GM12892 (cell line): Measurements from ENCODE around the gene ZMYND8.

Source experiments
- POLR2A ChIP-seq: IDR thresholded peaks from 2 replicates; pipeline ENCODE4 v1.6.1; 2011; ENCODE audit warnings: low read depth, low read length, control low read depth
- TAF1 ChIP-seq: IDR thresholded peaks from 2 replicates; pipeline ENCODE4 v1.6.1; 2011; ENCODE audit warnings: low read depth, mild to moderate bottlenecking, control low read depth, low read length, borderline replicate concordance

DNA sequence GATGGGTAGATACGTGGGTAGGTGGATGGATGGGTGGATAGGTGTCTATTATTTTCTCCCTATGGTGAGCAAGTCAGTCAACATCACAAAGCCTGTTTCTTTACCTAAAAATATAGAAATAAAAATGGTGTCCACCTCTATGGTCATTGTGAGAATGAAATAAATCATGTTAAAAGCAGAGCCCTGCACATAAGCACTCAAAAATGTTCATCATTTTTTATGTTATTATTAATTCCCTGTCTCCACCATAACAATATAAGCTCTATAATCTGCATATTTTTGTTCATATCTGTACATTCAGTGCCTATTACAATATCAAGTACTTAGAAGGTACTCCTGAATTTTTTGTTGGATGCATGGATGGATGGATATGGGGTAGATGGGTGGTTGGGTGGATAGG, 177.6 kb downstream of the ZMYND8 start:
- TF ChIP-seq POLR2A (no peak), TAF1 (no peak)
